GM12891 (cell line): Measurements from ENCODE around the gene HEPH.
"Not testable (repeated sequence)": the region's sequence is repeated elsewhere in the genome, so short reads cannot be mapped to it uniquely, and the experiment has no call there.

ENCODE experiments used
- PAX5 ChIP-seq: IDR thresholded peaks from 2 replicates; pipeline ENCODE4 v1.6.1; 2011; ENCODE audit warnings: low read length, moderate library complexity, mild to moderate bottlenecking; ENCODE audit not compliant: insufficient read depth, severe bottlenecking
- POLR2A ChIP-seq: IDR thresholded peaks from 2 replicates; pipeline ENCODE4 v1.6.1; 2011; ENCODE audit warnings: low read depth, low read length, control low read depth
- POLR2AphosphoS5 ChIP-seq: IDR thresholded peaks from 2 replicates; pipeline ENCODE4 v1.6.1; 2011; ENCODE audit warnings: low read depth, low read length, control low read depth
- TAF1 ChIP-seq: IDR thresholded peaks from 2 replicates; pipeline ENCODE4 v1.6.1; 2011; ENCODE audit warnings: low read depth, low read length, control low read depth

DNA sequence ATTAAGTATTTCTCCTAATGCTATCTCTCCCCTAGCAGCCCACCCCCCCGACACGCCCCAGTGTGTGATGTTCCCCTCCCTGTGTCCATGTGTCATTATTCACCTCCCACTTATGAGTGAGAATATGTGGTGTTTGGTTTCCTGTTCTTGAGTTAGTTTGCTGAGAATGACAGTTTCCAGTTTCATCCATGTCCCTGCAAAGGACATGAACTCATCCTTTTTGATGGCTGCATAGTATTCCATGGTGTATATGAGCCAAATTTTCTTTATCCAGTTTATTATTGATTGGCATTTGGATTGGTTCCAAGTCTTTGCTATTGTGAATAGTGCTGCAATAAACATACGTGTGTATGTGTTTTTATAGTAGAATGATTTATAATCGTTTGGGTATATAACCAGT, 28.8 kb upstream of the HEPH start:
- not testable (repeated sequence) for TF ChIP-seq POLR2A, POLR2AphosphoS5, TAF1, PAX5
